Parathyroid adenoma (tissue), 2 donors: ENCODE results near the gene ATP2C2.
A peak's percentile ranks its signal among the peaks of the same experiment; 100 is the strongest.

ENCODE experiments used
- H2AFZ ChIP-seq: fragments of 300-600 bp; sonication (generic); one replicate; pipeline ENCODE4 v1.7.0; 2017; ENCODE audit warnings: antibody characterized with exemption, mild to moderate bottlenecking
- H3K27ac ChIP-seq: fragments of 300-600 bp; sonication (generic); one replicate; pipeline ENCODE4 v1.7.0; 2017
- H3K27me3 ChIP-seq: fragments of 300-600 bp; sonication (generic); one replicate; pipeline ENCODE4 v1.7.0; 2017; ENCODE audit warnings: low read length; ENCODE audit not compliant: control insufficient read depth, insufficient read depth
- H3K36me3 ChIP-seq: fragments of 300-600 bp; sonication (generic); one replicate; pipeline ENCODE4 v1.7.0; 2017; ENCODE audit warnings: low read length; ENCODE audit not compliant: control insufficient read depth, insufficient read depth
- H3K4me1 ChIP-seq: fragments of 300-600 bp; sonication (generic); one replicate; pipeline ENCODE4 v1.7.0; 2017; ENCODE audit warnings: control low read depth
- H3K4me2 ChIP-seq: fragments of 300-600 bp; sonication (generic); one replicate; pipeline ENCODE4 v1.7.0; 2017; ENCODE audit warnings: low read length
- H3K4me3 ChIP-seq: fragments of 300-600 bp; sonication (generic); one replicate; pipeline ENCODE4 v1.7.0; 2017; ENCODE audit warnings: low read depth, low read length
- H3K79me2 ChIP-seq: fragments of 300-600 bp; sonication (generic); one replicate; pipeline ENCODE4 v1.7.0; 2017; ENCODE audit warnings: control low read depth
- H3K9ac ChIP-seq: fragments of 300-600 bp; sonication (generic); one replicate; pipeline ENCODE4 v1.7.0; 2017; ENCODE audit warnings: mild to moderate bottlenecking
- H3K9me3 ChIP-seq: fragments of 300-600 bp; sonication (generic); one replicate; pipeline ENCODE4 v1.7.0; 2017; ENCODE audit warnings: low read length; ENCODE audit not compliant: control insufficient read depth
- CTCF ChIP-seq: fragments of 300-600 bp; sonication (generic); IDR thresholded peaks from one replicate; pipeline ENCODE4 v1.7.0; 2017; ENCODE audit warnings: antibody characterized with exemption, mild to moderate bottlenecking
- donor health status: primary hyperparathyroidism.

ATP2C2 gene

DNA sequence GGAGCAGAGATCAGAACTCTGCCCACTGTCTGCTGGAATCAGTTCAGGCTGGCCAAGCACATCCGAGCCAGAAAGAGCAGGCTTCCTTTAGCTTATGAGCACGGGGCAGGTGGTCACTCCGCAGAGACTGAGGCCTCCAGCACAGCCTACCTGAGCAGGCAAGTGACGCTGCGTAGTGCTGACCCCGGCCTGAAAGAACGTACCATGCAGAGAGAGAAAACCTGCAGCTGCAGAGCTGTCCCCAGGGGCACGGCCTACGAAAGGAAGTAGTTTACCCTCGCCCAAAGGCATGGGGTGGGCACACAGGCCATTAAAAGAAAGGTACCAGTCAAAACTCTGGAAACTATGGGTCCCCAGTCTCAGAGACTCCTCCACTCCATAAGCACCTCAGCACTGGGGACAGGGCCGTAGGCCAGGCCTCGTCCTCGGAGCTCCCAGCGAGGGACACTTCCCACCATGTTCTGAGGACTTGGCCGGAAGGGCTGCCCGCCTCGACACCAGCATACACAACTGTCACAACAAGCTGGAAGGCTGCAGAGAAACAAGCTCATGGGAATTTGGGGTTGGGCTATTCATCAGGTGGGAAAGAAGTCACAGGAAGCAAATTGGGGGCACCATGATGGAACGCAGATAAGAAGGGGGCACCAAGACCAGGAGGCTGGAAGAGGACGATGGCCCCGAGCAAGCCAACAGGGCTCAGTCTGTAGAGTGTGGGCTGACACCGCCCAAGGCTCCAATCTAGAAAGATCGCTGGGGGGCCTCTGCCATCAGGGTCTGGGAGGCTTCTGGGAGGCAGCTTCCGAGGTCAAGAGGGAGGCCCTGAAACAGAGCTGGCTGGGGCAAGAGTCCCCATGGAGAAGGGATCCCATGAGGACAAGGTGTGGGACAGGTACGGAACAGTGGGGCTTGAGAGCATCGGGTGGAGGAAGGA lies 114.9 kb downstream of the ATP2C2 start:
- no peak for TF ChIP-seq CTCF
- no peaks in the 10 kb centered on the region for H3K4me1 ChIP-seq
- no peak overlapping the region for H3K9ac ChIP-seq
- no peaks in the 10 kb centered on the region for H3K27me3 ChIP-seq
- H2AFZ ChIP-seq = no peak overlapping the region
- no peak overlapping the region for H3K4me3 ChIP-seq
- H3K4me2 ChIP-seq = no peak overlapping the region
- H3K27ac ChIP-seq = no peak overlapping the region
- H3K9me3 ChIP-seq = no peaks in the 10 kb centered on the region
- no peaks in the 10 kb centered on the region for H3K36me3 ChIP-seq
- H3K79me2 ChIP-seq = no peaks in the 10 kb centered on the region

- H3K36me3 ChIP-seq = no peaks in the 10 kb centered on the region
- no peak for TF ChIP-seq CTCF
- no peak overlapping the region for H3K4me2 ChIP-seq
- H2AFZ ChIP-seq = no peak overlapping the region
- H3K27ac ChIP-seq = no peak overlapping the region
- H3K9ac ChIP-seq = no peak overlapping the region
- no peaks in the 10 kb centered on the region for H3K27me3 ChIP-seq
- H3K9me3 ChIP-seq = no peaks in the 10 kb centered on the region
- H3K4me3 ChIP-seq = no peak overlapping the region
- no peaks in the 10 kb centered on the region for H3K79me2 ChIP-seq
- H3K4me1 ChIP-seq = no peaks in the 10 kb centered on the region
Observed at GRCh38 chr16:84483882-84484565, 115.7 kb downstream of the ATP2C2 start.

DNA sequence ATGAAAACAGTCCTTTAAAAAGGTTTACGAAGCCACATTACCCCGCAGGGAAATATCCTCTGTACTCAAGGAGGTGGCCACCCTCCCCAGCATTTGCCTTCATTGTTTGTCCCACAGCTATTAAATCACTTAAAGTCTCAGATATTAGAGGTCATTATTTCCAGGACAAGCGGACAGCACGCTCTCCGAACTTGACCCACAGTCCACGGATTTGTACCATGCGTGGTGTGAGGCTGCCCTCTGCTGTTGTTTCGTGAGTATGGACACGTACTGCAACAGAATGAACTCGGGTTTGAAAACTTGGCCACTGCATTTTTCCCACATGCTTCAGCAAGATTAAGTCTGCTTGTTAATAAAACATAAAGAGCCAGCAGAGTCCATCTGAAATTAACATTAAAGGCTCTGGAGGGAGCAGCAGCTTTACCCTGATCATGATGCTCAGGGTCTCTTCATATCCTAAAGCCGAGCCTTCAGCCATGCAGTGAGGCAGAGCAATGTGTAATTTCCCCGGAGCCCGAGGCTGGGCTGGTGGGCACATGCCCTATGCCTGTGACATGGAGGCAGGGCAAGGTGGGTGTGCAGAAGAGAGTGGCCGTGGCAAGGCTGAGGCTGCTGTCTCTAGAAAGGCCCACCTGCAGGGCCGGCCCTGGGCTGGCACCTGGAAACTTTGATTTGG lies 116.4 kb downstream of the ATP2C2 start:
- no peaks in the 10 kb centered on the region for H3K27me3 ChIP-seq
- H3K9me3 ChIP-seq = no peaks in the 10 kb centered on the region
- no peak overlapping the region for H2AFZ ChIP-seq
- H3K4me3 ChIP-seq = no peak overlapping the region
- no peak overlapping the region for H3K27ac ChIP-seq
- H3K9ac ChIP-seq = no peak overlapping the region
- TF ChIP-seq CTCF = peak; percentile 57
- no peaks in the 10 kb centered on the region for H3K36me3 ChIP-seq
- no peaks in the 10 kb centered on the region for H3K79me2 ChIP-seq
- H3K4me2 ChIP-seq = no peak overlapping the region
- no peaks in the 10 kb centered on the region for H3K4me1 ChIP-seq

DNA sequence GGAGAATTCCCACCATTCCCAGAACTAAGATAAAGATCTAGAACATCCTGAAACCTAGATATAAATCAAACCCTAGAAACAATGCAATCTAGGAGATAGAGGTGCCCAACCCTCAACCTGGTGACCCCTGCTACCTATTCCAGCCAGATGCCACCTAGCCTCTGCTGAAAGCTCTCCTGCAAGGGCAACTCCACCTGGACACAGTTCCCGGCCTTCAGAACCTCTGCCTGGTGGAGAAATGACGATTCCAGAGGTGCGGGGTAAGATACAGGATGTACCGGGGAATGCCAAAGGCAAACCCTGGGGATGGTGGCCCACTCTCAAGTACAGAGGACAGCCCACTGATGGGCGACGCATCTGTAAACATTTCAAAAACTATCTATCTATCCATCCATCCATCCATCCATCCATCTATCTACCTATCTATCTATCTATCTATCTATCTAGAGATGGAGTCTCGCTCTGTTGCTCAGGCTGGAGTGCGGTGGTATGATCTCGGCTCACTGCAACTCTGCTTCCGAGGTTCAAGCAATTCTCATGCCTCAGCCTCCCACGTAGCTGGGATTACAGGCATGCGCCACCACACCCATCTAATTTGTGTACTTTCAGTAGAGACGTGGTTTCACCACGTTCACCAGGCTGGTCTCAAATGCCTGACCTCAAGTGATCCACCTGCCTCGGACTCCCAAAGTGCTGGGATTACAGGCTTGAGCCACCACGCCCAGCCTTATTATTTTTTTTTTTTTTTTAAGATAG lies 117.1 kb downstream of the ATP2C2 start:
- no peaks in the 10 kb centered on the region for H3K9me3 ChIP-seq
- no peak overlapping the region for H3K4me3 ChIP-seq
- no peak overlapping the region for H2AFZ ChIP-seq
- H3K4me1 ChIP-seq = no peaks in the 10 kb centered on the region
- TF ChIP-seq CTCF = no peak
- no peak overlapping the region for H3K4me2 ChIP-seq
- H3K9ac ChIP-seq = no peak overlapping the region
- no peak overlapping the region for H3K27ac ChIP-seq
- no peaks in the 10 kb centered on the region for H3K79me2 ChIP-seq
- H3K36me3 ChIP-seq = no peaks in the 10 kb centered on the region
- H3K27me3 ChIP-seq = no peaks in the 10 kb centered on the region
